ENCODE results near the gene GPR42.
"Not testable (repeated sequence)": the region's sequence is repeated elsewhere in the genome, so short reads cannot be mapped to it uniquely, and the experiment has no call there.

Gene GPR42

DNA sequence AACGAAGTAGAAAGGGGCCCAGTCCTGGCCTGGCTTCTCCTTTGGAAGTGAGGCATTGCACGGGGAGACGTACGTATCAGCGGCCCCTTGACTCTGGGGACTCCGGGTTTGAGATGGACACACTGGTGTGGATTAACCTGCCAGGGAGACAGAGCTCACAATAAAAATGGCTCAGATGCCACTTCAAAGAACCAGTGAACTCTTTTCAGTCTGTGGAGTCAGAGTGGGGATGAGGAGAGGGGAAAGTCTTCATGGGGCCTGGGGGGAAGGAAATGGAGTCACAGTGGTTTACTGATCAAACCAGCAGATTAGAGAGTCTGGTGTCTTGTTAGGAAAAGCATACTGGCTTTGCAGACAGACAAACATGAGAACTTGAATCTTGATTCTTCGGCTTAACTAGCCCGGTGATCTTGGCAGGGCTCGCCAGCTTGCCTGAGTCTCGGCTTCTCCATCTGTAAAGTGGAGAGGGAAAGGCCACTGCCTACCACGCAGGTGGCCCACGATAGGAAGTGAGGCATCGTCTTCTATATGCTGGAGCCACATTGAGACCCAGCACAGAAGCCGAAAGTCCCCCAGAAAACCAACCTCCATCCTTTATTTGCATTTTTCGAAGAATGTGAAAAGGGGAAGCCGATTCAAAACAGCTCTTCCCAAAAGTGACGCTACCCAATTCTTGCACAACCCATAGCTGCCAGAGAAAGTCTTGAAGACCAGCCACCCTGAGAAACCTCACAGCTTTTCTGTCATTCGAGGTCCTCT is 23.5 kb upstream of the GPR42 start, which contains the start of gene FFAR1:
Gene FFAR1, plus strand, starts transcription at position 732 of the 759 bp plus-strand sequence. CDS start 3,650 bp downstream, outside the sequence.
- DNase-seq: peak; percentile 75 to 81

GRCh38 chr19:35347930-35348298 is 23.0 kb upstream of the GPR42 start:
- DNase-seq: no peak

DNA sequence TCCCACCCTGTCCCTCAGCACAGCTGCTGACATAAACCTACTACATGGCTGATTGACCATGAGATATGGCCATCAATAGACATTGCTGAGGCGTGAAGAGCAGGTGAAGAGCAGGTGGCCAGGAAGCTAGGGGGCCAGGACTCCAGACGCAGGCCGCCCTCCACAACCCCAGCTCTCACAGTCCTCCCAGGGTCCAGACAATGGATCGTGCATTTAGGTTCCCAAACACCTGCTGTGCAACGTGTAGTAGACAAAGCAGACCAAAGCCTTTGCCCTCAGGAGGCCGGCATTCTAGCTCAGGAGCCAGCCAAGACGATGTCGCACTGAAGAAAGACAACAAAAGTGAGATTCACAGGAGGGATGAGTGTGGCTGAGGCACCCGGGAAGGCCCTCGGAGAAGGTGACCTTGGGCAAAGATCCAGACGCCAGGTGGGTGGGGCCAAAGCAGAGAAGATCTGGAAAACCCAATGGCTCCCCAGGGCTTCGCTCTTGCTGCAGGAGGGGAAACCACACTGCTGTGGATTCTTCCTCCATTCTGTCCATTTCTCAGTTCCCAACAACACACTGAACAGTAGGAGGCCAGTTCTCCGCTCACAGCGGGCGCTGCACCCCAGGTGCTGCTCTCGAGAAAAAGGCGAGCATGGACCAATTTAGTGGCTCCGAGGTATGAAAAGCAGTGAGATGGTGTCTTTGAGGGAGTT is 21.8 kb upstream of the GPR42 start:
- no peak for DNase-seq

- DNase-seq: no peak
Measured at GRCh38 chr19:35349614-35350521, 21.0 kb upstream of the GPR42 start.

DNA sequence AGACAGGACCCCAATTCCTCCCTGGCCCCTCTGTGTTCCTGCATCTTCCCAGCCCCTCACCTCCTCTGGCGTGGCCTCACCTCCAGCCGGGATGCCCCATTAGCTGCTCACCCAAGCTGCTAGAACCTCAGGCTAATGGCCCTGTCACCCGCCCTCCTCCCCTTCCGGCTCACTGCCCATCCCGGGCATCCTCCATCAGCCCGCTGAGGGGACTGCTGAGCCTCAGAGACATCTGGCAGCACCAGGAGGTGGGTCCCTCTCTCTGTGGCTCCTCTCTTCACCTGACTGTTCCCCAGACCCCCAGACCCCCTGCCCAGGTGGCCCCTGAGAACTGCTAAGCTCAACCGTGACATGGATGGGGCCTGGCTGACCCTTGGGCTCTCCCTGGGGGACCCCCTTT is 20.3 kb upstream of the GPR42 start:
- no peak for DNase-seq

- no peak for DNase-seq
Measured at GRCh38 chr19:35351411-35352176, 19.3 kb upstream of the GPR42 start.

GRCh38 chr19:35352177-35352447 is 18.8 kb upstream of the GPR42 start:
- no peak for DNase-seq

DNA sequence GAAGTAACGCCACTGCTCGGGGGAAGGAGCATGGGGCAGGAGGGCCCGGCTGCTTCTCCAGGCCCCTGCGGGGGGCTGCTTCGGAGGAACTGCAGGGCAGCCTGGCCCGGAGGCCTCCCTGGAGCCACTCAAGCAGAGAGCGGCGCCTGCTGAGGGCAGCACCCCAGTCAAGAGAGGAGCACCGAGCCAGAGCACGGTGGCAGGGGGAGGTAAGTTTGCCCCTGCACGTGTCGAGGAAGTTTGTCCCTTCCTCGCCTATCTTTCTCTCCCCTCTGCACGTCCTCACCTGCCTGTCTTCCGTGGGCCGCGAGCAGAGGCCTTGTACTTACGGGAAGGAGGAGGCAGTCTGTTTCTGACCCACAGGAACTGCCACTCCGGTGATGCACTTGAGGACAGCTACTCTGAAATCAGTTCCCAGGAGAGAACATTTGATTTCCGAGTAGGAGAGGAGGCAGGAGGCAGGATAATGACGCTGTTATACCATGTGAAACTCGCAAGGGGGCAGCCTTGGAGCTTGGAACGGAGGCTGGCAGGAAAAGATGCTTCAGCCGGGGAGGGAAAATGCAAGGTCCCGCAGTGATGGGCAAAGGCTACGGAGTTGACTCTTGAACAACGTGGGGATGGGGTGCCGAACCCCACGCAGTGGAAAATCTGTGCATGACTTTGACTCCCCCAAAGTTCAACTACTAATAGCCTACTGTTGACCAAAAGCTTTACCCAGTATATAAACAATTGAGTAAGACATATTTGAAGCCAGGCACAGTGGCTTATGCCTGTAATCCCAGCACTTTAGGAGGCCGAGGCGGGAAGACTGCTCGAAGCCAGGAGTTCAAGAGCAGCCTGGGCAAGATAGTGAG is 18.2 kb upstream of the GPR42 start:
- peak; percentile 50 to 63 for DNase-seq

DNA sequence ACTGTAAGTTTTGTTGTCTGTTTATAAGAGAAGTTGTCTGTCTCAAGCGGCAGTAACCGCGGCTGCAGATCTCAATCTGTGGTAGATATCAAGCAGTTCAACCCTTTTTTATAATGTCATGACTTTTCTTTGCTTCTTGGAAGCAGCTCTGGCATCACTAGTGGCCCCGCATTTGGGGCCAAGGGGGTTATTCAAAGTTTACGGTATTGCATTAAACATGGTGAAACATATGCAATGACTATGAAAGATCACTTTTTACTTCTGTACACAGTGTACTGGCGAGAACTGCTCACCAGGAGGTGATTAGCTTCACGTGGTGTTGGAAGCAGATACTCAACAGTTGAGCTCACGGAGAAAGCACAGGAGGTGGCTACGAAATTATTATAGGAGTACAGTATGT is 17.2 kb upstream of the GPR42 start:
- no peak for DNase-seq

DNA sequence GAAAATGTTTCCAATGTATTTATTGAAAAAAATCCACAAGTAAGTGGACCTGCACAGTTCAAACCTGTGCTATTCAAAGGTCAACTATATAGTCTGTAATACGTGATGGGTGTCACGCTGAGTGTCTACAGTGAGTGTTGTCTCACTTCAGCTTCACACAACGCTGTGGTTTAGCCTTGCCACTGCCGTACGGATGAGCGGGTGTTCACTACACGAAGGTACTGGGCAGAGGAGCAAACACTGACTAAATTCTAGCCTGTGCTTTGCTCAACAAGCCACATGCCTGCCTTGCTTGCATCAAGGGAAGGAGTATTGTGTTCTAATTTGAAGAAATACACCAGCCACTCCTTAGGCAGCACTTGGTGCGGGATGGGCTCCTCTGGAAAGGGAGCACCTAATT is 16.0 kb upstream of the GPR42 start:
- no peak for DNase-seq

DNA sequence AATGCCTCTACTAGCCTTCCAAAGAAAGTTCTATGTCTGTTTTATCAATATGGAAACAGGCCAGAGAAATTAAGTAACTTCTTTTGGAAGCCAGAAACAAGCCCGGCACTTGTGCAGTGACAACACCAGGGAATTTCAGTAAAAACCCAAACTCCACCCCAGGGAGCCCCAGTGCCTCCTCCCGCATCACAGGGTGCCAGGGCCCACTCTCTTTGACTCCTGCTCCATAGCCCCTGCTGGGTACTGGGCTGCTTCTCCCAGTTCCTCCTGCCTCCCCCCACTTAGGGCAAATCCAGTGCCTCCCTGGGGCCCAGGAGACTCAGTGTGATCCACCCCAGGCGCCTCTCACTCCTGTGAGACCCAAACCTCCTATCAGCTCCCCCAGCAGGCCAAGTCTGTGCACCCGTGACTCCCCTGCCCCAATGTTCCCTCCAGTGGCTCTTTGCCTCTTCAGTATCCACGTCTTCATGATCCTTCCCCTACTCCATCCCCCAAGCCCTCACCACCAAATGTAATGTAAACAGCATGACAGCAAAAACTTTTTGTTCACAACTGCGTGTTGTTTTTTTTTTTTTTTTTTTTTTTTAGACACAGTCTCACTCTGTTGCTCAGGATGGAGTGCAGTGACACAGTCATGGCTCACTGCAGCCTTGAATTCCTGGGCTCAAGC is 14.9 kb upstream of the GPR42 start:
- DNase-seq: no peak

- DNase-seq: peak; percentile 85 to 90
Measured at GRCh38 chr19:35357867-35358573, 12.8 kb upstream of the GPR42 start, which contains the start of gene FFAR3. Gene FFAR3, plus strand, starts transcription at chr19:35358460. Its CDS starts 431 bp downstream, at chr19:35358891.

DNA sequence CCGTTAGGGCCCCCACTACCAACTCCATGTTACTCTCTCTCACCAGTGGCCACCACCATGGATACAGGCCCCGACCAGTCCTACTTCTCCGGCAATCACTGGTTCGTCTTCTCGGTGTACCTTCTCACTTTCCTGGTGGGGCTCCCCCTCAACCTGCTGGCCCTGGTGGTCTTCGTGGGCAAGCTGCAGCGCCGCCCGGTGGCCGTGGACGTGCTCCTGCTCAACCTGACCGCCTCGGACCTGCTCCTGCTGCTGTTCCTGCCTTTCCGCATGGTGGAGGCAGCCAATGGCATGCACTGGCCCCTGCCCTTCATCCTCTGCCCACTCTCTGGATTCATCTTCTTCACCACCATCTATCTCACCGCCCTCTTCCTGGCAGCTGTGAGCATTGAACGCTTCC is 12.0 kb upstream of the GPR42 start:
- not testable (repeated sequence) for DNase-seq

- DNase-seq: not testable (repeated sequence)
Measured at GRCh38 chr19:35359395-35359794, 11.5 kb upstream of the GPR42 start.

DNA sequence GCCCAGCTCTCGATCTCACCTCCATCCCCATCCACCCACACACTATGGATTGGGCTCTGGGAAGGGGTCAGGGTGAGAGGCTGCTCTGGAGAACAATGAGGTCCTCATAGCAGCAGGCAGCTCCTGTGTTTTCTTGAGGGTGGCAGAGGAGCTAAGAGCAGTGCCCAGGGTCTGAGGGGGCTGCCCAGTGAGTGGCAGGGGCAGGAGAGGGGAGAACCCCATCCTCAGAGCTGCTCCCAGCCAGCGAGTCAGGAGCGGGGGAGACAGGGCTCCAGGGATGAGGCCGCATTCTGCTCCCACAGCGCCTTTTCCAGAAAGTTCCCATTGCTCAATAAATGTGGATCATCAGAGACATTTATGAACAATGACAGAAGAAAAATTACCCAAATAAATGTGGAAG is 10.8 kb upstream of the GPR42 start:
- DNase-seq: not testable (repeated sequence)

DNA sequence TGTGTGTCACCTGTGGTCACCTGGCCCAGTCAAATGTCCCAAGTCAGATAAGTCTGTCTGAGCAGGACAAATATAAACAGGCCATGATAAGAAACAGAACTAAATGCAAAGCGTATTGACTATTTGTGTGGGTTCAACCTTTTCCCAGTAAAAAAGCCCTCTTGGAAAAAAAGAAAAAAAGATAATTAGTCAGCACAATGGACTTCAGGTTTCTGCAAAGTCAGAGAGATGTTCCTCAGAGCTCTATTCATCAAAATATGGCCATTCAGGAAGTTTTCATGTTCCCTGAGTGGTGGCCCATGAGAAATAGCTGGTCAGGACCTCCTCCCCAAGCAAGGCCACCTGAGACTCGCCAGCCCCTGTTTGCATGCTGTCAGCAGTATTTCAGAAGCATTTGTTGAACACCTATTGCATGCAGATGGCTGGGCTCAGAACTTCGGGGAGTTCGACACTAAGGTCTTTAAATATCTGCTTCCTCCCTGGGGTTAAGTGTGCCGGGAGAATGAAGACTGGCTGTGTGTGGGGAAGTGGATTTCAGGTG is 9.9 kb upstream of the GPR42 start:
- DNase-seq: no peak

GRCh38 chr19:35362261-35363000 is 8.4 kb upstream of the GPR42 start:
- no peak for DNase-seq

DNA sequence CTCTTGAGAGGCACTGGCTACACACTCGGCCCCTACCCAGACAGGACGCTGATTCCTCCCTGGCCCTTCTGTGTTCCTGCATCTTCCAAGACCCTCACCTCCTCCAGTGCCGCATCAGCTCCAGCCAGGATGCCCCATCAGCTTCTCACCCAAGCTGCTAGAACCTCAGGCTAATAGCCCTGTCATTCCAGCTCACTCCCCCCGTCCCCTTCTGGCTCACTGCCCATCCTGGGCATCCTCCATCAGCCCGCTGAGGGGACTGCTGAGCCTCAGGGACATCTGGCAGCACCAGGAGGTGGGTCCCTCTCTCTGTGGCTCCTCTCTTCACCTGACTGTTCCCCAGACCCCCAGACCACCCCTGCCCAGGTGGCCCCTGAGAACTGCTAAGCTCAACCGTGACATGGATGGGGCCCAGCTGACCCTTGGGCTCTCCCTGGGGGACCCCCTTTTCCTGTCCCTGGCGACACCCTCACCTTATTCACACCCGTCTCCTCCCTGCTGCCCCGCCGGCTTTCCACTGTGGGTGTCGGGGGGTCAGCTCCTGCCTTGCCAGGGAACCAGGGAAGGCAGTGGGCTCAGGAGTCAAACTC is 7.8 kb upstream of the GPR42 start:
- DNase-seq: no peak
